SKM-1 (cell line): ENCODE data around the gene LIPT1.
"Not testable (repeated sequence)": the region's sequence is repeated elsewhere in the genome, so short reads cannot be mapped to it uniquely, and the experiment has no call there.

Source experiments
- DNase-seq: peaks from one replicate; lab custom pipeline; 2025; ENCODE audit not compliant: unreplicated experiment; lab: John Stamatoyannopoulos, UW

The LIPT1 gene

DNA sequence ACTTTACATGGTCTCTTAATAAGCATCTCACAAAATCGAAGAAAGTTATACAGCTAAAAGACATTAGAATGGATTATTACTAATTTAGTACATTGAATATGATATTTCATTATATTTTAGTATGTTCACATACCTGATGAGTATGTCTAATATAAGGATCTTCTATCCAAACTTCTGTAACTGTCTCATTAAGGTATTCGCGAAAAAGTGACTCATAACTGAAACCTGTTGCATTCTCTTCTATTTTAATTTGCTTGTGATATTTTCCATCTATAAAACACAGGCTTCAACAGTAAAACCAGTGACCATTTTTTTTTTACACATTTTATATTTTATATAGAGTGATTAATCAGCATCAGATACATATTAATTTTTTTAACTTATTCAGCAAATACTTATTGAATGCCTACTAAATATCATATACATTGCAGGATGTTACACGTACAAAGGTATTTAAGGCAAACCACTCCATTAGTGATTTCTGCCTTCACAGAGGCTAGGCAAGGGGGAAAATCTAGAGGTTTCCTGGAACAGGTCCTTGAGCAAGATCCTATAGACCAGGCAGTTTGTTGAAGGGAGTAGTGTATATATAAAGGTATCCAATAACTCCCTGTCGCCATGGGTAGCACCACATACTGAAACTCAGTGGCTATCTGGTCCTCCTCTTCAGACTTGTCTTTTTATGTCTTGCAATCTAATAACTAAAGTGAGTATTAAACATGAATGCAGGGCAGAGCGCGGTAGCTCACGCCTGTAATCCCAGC is 16.8 kb downstream of the LIPT1 start:
- no peak for DNase-seq

- peak; percentile 91 for DNase-seq
These were observed 26.2 kb downstream of the LIPT1 start, which contains the start of the genes MITD1 and MRPL30 for GRCh38 chr2:99180755-99181623. TSS of gene MITD1 (minus strand) at chr2:99181058. CDS start at chr2:99180981, 77 bp downstream. TSS of gene MRPL30 (plus strand) at chr2:99181184. CDS start at chr2:99186204, 5,020 bp downstream.

DNA sequence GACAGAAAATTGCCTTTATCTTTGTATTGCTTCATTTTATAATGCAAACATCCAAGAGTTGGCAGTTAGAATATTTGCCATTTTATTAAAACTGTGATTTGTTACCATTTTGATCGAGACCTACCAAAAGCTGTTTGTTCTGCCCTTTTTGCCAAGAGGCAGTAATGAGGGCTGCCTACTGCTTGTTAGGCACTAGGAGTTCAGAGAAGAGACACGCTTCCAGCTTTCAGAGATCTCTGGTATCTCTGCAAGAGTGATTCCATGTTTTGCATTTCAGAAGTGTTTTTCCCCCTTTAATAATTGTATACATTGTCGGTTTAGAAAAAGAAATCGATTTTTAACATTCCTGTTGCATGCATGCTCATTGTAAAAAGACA is 26.8 kb downstream of the LIPT1 start:
- DNase-seq = no peak

DNA sequence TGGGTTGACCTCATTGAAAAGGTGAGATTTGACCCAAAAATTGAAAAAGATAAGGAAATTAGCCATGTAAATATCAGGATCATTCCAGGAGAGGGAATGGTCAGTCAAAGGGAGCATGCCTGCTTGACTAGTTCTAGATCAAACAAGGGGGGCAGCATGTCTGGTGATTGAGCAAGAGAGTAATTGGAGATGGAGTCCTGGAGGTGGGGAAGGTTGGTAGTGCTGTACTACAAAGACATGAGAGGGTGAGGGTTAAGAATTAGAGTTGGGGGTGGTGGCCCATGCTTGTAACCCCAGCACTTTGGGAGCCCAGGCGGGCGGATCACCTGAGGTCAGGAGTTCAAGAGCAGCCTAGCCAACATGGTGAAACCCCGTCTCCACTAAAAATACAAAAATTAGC is 28.3 kb downstream of the LIPT1 start:
- no peak for DNase-seq

- no peak for DNase-seq
These were observed 30.0 kb downstream of the LIPT1 start for GRCh38 chr2:99184811-99185210.

DNA sequence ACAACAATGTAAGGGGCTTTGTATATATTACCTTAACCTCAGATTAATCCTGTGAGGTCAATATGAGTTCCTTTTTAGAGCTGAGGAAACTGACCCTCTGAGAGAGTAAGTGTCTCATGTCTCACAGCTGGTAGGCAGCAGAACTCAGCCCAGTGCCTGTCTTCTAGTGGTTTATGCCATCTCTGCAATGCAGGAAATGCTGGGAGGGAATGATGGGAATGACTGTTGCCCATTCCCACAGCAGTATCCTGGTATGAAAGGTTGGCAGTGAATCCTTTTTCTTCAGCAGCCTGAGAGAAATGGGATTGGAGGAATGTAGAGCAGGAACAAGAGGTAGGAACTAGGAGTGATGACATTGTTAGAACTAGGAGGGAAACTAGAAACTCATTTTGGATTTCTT is 32.2 kb downstream of the LIPT1 start:
- no peak for DNase-seq

GRCh38 chr2:99188357-99188756 is 33.6 kb downstream of the LIPT1 start:
- no peak for DNase-seq

DNA sequence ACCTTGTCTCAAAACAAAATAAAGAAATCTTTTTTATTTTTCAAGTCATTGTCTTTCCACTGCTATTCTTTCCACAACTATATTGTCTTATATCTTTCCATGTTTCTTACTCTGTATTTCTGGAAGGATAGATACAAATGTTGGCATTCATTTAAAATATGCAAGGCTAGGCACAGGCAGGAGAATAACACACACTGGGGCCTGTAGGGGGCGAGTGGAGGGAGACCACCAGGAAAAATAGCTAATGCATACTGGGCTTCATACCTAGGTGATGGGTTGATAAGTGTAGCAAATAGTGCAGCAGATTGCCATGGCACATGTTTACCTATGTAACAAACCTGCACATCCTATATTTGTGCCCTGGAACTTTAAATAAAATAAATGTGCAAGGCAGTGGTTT is 35.8 kb downstream of the LIPT1 start:
- DNase-seq = no peak

- DNase-seq = not testable (repeated sequence)
These were observed 37.6 kb downstream of the LIPT1 start for GRCh38 chr2:99192364-99192763.

DNA sequence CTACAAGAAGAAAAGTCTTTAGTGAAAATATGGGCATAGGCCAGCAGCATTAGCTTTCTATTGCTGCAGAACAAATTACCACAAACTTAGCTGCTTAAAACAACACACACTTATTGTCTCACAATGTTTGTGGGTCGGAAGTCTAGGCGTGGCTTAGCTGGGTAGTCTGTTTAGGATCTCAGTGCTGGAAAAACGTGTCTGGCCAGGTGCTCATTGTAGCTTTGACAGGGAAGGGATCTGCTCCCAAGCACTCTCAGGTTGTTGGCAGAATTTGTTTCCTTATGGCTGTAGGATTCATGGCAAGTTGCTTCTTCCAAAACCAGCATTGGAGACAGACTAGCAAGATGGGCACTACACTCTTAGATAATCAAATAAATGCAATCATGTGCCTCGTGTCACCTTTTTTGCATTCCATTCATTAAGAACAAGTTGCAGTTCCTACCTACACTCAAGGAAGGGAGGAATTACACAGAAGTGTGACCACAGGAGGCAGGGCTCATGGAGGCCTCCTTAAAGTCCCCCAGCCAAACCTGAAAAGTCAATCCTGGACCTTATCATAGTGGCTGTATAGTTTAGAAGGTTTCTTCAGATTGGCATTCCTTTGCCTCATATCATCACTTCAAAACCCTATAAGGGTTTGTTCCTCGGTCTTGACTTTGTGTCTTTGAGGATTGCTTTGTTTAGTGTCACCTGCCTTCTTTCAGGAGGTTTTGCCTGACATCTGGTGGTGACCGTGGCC is 43.5 kb downstream of the LIPT1 start:
- DNase-seq = no peak

DNA sequence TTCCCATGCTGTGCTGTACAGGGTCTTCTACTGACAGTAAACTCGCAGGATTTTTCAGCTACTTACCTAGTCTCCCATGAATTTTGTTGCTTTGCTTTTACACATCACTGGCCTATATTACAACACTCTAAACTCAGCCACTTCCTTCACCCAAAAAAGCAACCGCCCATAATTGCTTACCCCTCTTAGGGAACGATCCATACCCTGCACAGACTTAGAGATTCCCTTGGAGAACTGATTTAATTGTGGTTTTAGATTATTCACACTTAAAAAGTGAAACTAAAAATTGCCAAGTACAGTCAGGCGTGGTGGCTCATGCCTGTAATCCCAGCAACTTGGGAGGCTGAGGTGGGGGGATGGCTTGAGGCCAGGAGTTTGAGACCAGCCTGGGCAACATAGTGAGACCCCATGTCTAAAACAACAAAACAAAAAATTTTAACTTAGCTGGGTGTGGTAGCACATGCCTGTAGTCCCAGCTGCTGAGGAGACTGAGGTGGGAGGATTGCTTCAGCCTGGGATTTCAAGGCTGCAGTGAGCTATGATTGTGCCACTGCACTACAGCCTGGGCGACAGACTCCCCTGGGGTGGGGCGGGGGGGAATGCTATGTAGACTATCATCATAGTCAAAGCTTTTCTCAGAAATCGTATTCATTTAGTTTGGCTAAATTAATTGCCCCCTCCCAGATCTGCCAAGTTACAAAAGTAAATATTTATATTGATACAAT is 45.5 kb downstream of the LIPT1 start:
- DNase-seq = no peak

GRCh38 chr2:99201959-99202678 is 47.4 kb downstream of the LIPT1 start:
- DNase-seq = no peak

GRCh38 chr2:99205491-99205890 is 50.7 kb downstream of the LIPT1 start:
- DNase-seq = no peak
